HG02763 (cell line): ENCODE data around the gene PTBP1.

ENCODE experiments used
- ATAC-seq: cut with Tn5 transposase; IDR thresholded peaks from one replicate; pipeline ENCODE4 v1.9.1; 2021; ENCODE audit warnings: mild to moderate bottlenecking, moderate library complexity; ENCODE audit not compliant: unreplicated experiment

The PTBP1 gene

GRCh38 chr19:795691-796581 is 1.3 kb upstream of the PTBP1 start:
- no peak for ATAC-seq

DNA sequence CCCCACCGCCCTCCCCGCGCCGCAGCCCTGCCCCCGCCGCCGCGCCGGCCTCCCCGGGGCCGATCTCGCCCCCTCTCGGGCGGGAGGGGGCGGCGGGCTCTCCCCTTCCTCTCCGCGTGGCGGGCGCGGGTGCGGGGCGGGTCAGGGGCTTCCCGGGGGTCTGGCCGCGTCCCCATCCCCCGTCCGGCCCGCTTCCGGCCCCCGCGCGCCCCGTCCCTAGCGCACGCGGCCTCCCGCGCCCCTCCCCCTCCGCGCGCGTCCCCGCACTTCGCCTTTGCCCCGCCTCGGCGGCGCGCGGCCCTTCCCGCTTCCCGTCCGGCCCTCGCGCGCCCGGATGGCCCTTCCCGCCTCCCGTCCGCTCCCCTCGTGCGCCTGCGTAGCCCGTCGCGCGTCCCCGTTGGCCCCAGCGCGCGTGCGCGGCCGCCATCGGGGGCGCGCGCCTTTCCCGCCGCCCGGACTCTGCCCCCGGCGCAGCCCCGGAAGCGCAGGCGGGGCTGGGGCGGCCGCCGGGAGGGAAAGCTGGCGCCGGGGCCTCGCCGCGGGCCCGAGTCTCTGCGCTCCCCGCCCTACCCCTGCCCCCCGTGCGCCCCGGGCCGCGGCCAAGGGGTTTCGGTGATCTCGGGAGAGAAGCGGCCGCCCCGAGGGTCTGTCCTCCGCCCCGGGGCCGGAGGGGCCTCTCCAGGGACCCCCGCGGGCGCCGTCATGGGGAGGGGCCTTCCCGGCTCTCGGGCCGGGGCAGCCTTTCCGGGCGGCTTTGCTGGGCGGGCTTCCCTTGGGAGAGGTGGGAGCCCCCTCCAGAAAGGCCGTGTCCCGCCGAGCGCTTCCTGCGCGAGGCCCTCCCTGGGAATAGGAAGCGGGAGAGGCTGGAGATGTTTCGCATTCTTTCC is 519 bp downstream of the PTBP1 start:
- peak; percentile 44 for ATAC-seq

DNA sequence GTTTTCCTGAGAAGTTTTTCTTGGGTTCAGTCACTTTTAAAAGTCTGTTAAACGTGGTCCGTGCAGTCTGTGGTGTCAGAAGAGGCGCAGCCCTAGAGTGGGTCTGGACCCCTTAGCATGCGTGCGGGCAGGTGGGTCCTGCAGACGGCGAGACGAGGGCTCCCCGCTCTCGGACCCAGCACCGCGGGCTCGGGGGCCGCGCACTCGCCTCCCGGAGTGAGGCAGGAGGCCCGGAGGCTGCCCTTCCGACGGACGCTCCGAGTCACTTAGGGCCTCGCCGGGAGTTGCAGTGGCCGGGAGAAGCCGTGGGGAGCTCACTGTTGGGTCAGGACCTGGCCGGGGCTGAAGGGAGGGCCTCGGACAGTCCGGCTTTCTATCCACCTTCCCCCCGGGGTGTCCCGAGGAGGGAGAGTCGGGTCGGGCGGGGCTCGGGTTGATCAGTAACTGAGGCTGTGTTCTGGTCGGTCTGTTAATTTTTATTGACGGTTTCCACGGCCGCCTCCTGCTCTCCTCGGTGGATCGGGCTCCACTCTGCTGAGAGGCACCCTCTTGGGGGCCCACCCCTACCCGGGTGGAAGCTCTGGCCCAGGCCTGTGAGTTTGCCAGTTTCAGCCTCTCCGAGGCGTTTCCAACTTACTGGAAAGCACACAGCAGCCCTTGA is 1.3 kb downstream of the PTBP1 start:
- no peak for ATAC-seq

GRCh38 chr19:799076-799881 is 2.0 kb downstream of the PTBP1 start:
- no peak for ATAC-seq

GRCh38 chr19:800360-801029 is 3.2 kb downstream of the PTBP1 start:
- ATAC-seq: no peak

- no peak for ATAC-seq
Observed at GRCh38 chr19:801030-801860, 4.0 kb downstream of the PTBP1 start.

DNA sequence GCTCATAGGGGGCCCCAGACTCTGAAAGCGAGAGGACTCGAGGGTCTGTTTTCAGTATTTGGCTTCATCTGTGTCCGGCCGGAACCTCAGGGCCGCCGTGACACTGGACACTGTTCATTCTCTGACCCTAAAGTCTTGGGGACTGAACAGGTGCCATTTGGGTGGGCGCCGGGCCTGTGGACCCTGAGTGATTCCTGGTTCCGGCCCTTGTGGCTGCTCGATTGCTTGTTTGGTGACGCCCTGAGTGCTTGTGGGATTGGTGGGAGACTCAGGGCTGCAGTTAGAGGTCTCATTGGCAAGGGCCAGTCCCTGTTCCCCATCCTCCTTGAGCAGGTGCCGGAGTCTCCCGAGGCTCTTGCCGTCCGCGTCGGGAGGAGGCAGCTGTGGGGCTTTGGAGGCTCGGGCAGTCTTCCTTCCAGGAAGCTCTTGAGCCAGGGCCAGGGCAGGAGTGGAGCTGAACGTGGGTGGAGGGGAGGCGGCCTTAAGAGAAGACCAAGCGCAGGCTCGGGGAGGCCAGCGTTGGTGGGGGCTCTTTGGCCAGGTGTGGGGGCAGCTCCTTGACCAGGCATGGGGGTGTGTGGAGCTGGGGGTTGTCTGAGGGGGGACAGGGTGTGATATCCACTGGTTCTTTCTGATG is 4.7 kb downstream of the PTBP1 start:
- no peak for ATAC-seq

GRCh38 chr19:802498-803098 is 5.3 kb downstream of the PTBP1 start:
- no peak for ATAC-seq

DNA sequence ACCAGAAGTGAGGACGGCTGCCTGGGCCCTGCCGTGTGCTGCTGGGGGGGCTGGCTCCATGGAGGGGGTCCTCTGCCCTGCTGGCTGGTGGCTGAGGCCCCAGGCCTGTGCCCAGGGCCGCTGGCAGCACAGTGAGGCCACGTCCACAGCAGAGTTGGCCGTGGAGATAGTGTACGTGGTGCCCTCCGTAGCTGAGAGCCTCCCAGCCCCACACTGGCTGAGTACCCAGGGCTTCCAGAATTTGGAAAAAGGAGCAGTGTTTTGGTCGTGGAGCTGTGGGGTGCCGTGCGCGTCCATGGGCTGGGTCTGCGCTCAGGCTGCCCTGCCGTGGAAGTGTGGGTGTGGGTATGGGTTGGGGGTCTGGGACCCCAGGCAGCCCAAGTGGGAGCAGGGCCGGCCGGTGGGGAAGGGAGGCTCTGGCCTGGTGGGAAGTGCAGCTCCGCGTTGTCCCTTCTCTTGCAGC is 5.9 kb downstream of the PTBP1 start:
- no peak for ATAC-seq

- no peak for ATAC-seq
Observed at GRCh38 chr19:803686-804418, 6.6 kb downstream of the PTBP1 start.

DNA sequence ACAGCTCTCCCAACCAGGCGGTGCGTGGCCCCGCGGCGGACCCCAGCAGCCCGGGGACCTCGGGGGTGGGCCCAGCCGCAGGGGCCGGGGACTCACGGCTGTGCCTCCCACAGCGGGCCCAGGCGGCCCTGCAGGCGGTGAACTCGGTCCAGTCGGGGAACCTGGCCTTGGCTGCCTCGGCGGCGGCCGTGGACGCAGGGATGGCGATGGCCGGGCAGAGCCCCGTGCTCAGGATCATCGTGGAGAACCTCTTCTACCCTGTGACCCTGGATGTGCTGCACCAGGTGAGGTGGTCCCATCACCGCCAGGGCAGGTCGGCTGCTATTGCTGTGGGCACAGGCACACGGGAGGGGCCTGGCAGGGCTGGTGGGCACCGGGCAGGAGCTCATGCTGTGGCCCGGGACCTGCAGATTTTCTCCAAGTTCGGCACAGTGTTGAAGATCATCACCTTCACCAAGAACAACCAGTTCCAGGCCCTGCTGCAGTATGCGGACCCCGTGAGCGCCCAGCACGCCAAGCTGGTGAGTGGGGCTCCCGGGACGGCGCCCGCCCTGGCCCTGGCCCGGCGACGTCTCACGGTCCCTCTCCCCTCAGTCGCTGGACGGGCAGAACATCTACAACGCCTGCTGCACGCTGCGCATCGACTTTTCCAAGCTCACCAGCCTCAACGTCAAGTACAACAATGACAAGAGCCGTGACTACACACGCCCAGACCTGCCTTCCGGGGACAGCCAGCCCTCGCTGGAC is 7.3 kb downstream of the PTBP1 start:
- no peak for ATAC-seq

DNA sequence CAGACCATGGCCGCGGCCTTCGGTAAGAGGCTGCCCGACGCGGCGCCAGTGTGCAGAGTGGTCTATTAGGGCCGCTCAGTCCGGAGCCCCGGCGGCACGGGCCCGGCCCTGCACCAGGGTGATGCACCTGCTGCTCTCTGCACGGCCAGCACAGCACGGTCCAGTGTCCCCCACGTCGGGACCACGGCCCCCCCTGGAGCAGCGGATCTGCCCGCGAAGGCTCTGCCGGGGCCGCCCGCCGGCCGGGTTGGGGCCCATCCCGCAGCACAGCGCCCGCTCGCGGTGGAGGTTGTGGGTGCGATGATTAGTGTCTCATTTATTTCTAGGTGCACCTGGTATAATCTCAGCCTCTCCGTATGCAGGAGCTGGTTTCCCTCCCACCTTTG is 7.9 kb downstream of the PTBP1 start:
- ATAC-seq: no peak

GRCh38 chr19:805600-806550 is 8.6 kb downstream of the PTBP1 start:
- no peak for ATAC-seq

DNA sequence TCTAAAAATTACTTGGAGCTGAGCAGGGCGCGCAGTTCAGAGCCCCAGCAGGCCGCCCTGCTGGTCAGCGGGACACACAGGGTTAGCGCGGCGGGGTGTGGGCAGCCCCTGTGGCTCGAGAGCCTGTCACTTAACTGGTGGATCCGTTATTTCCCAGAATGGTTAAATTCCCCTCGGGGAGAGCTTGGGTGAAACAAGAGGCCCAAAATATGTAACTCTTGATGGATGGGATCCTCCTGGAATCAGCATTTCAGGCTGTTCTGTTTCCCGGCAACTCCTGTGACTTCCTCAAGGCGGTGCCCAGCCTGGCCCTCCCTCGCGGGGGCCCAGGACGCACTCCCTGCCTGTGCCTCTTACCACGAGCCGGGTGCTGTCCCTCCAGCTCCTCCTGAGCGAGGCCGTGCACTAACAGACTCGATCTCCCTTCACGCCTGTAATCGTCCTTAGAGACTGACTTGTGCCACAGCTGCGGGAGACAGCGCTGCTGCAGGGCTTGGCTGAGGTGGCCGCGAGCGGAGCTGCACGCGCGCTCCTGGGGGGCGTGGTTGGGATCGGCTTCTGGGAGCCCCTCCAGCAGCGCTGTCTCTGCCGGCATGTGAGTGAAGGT is 9.7 kb downstream of the PTBP1 start:
- ATAC-seq: no peak
